ENCODE data around the gene RNF208. TPM values are rescaled to one million over a fixed set of nuclear protein-coding genes. Genes with fewer than 3 reads are reported as not detected.
A peak's percentile ranks its signal among the peaks of the same experiment; 100 is the strongest.

The RNF208 gene
- total and polyA plus RNA-seq, 9 of the 15 experiments (the other 6 are each of a cell fraction or from before 2014, with no cell fraction given), result 0.15 to 6.9 (median 0.50) TPM; not detected in 2

DNA sequence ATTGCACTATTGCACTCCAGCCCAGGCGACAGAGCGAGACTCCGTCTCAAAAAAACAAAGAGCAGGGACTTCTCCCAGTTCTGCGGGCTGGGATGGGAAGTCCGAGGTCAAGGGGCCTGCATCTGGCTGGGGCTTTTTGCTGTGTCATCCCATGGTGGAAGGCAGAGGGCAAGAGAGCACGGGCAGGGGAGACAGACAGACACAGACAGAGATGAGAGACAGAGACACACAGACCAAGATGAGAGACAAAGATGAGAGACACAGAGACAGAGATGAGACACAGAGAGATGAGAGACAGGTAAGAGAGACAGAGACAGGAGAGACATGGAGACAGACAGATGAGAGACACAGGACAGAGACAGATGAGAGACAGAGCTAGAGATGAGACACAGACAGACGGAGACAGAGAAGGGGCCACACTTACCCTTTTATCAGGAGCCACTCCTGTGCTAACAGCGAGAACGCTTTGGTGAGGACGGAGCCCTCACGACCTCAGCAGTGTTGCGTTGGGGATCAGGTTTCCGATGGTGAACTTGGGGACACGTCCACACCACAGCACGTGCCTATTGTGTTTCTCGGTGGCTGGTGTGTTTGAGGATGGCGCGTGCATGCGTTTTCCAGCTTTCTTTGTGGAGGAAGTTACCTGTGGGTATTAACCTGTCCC is 46.6 kb upstream of the RNF208 start (continued):
- TF ChIP-seq, protein P1, sequence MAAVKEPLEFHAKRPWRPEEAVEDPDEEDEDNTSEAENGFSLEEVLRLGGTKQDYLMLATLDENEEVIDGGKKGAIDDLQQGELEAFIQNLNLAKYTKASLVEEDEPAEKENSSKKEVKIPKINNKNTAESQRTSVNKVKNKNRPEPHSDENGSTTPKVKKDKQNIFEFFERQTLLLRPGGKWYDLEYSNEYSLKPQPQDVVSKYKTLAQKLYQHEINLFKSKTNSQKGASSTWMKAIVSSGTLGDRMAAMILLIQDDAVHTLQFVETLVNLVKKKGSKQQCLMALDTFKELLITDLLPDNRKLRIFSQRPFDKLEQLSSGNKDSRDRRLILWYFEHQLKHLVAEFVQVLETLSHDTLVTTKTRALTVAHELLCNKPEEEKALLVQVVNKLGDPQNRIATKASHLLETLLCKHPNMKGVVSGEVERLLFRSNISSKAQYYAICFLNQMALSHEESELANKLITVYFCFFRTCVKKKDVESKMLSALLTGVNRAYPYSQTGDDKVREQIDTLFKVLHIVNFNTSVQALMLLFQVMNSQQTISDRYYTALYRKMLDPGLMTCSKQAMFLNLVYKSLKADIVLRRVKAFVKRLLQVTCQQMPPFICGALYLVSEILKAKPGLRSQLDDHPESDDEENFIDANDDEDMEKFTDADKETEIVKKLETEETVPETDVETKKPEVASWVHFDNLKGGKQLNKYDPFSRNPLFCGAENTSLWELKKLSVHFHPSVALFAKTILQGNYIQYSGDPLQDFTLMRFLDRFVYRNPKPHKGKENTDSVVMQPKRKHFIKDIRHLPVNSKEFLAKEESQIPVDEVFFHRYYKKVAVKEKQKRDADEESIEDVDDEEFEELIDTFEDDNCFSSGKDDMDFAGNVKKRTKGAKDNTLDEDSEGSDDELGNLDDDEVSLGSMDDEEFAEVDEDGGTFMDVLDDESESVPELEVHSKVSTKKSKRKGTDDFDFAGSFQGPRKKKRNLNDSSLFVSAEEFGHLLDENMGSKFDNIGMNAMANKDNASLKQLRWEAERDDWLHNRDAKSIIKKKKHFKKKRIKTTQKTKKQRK (IDR thresholded peaks at IDR 0.05; ENCODE audit: borderline replicate concordance, low read depth, low read length), result no peak
- TF ChIP-seq NCOA1 (IDR thresholded peaks at IDR 0.05; ENCODE audit: low read depth) (peak; percentile 73), LEF1 (IDR thresholded peaks at IDR 0.05) (peak; percentile 88), SRF (CRISPR knock-in tag; IDR thresholded peaks at IDR 0.05) (no peak), THRAP3 (IDR thresholded peaks at IDR 0.05; ENCODE audit: borderline replicate concordance) (peak; percentile 63; the same call in 1 of the 2 replicates), ZC3H4 (CRISPR knock-in tag; IDR thresholded peaks at IDR 0.05; ENCODE audit: borderline replicate concordance) (peak; percentile 34; the same call in 1 of the 2 replicates), SMAD3 (CRISPR knock-in tag; conservative IDR thresholded peaks at IDR 0.05) (no peak), ZNF324 (CRISPR knock-in tag; IDR thresholded peaks at IDR 0.05) (no peak), HLTF (IDR thresholded peaks at IDR 0.05) (peak; percentile 98), GABPB1 (CRISPR knock-in tag; IDR thresholded peaks at IDR 0.05) (peak; percentile 17; the same call in 1 of the 2 replicates), RBM17 (IDR thresholded peaks at IDR 0.05; ENCODE audit: borderline replicate concordance, low read depth, low read length) (no peak), HDAC1 (IDR thresholded peaks at IDR 0.05) (peak in 1 of 2 experiments; percentile 93; a peak in 2 of 4 replicates), PHF8 (IDR thresholded peaks at IDR 0.05; ENCODE audit: borderline replicate concordance, low read length) (no peak), DDX20 (tag; IDR thresholded peaks at IDR 0.05; ENCODE audit: low read depth) (no peak), TEAD1 (CRISPR knock-in tag; IDR thresholded peaks at IDR 0.05) (0 out of 4 replicates have a peak, but pooled peaks of 1 of the 2 experiments have one; percentile 36), EP300 (IDR thresholded peaks at IDR 0.05; ENCODE audit: low read length) (peak; percentile 43; the same call in 1 of the 2 replicates), ZNF165 (CRISPR knock-in tag; IDR thresholded peaks at IDR 0.05; ENCODE audit: borderline replicate concordance) (no peak), L3MBTL2 (IDR thresholded peaks at IDR 0.05) (peak; percentile 64), CBFA2T2 (conservative IDR thresholded peaks at IDR 0.05) (peak; percentile 45; the same call in 1 of the 2 replicates), CXXC5 (CRISPR knock-in tag; IDR thresholded peaks at IDR 0.05) (peak; percentile 74), ELF4 (CRISPR knock-in tag; IDR thresholded peaks at IDR 0.05) (peak; percentile 91)
- TF ChIP-seq, protein P2, sequence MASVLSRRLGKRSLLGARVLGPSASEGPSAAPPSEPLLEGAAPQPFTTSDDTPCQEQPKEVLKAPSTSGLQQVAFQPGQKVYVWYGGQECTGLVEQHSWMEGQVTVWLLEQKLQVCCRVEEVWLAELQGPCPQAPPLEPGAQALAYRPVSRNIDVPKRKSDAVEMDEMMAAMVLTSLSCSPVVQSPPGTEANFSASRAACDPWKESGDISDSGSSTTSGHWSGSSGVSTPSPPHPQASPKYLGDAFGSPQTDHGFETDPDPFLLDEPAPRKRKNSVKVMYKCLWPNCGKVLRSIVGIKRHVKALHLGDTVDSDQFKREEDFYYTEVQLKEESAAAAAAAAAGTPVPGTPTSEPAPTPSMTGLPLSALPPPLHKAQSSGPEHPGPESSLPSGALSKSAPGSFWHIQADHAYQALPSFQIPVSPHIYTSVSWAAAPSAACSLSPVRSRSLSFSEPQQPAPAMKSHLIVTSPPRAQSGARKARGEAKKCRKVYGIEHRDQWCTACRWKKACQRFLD (CRISPR knock-in tag; IDR thresholded peaks at IDR 0.05), result peak; percentile 50; the same call in 1 of the 2 replicates

Measured in K562 (cell line).